T-cell (primary cell): ENCODE results near the gene ZRANB1. TPM values are rescaled to one million over a fixed set of nuclear protein-coding genes. Genes with fewer than 3 reads are reported as not detected.
"Not testable (repeated sequence)": the region's sequence is repeated elsewhere in the genome, so short reads cannot be mapped to it uniquely, and the experiment has no call there.

Experiments used
- ATAC-seq, 4 experiments: fragments of 200-7000 bp in 3 of 4; fragments of 150-1000 bp in 1 of 4; cut with Tn5 transposase; replicated peaks in 1 of 4; 1 replicate in 3 of 4; 2 replicates in 1 of 4; pipeline ENCODE4 v1.10.0; 2021; ENCODE audit warnings: moderate library complexity in 3 of 4, mild to moderate bottlenecking in 2 of 4, moderate number of reproducible peaks in 1 of 4
- CTCF ChIA-PET, 2 donors: fragments of 300-600 bp; sonication (Branson Sonifier 250); formaldehyde crosslinking; loops; one replicate each; lab custom pipeline; 2022; ENCODE audit warnings: antibody characterized with exemption in 2 of 2; lab: Charles Lee
- POLR2A ChIA-PET, 2 donors: fragments of 300-600 bp; sonication (Branson Sonifier 250); formaldehyde crosslinking; loops; one replicate each; lab custom pipeline; 2022; ENCODE audit warnings: antibody characterized with exemption in 2 of 2; lab: Charles Lee
- DNase-seq, 35 experiments: peaks; one replicate each; pipeline versions ENCODE4 v3.0.0 to v3.0.0-alpha.2; 2013 to 2023
- H3K27ac ChIP-seq: one replicate; pipeline ENCODE4 v1.5.1; 2013; ENCODE audit warnings: low read length
- H3K27me3 ChIP-seq, 2 experiments: replicated peaks in 1 of 2; 1 replicate in 1 of 2; 2 replicates in 1 of 2; pipeline versions ENCODE4 v1.6.1 to v1.7.0; 2013; ENCODE audit warnings: low read length in 1 of 2, mixed read lengths in 1 of 2; ENCODE audit not compliant: control insufficient read depth in 2 of 2, insufficient read depth in 2 of 2; ENCODE audit errors: extremely low read depth in 1 of 2
- H3K36me3 ChIP-seq, 2 donors: 1 replicate in 1 of 2; 2 replicates in 1 of 2; pipeline versions ENCODE4 v1.6.1 to v1.7.0; 2013; ENCODE audit warnings: low read length in 1 of 2; ENCODE audit not compliant: control insufficient read depth in 2 of 2, insufficient read depth in 1 of 2; ENCODE audit errors: extremely low read depth in 1 of 2
- H3K4me1 ChIP-seq, 2 experiments: 1 replicate in 1 of 2; 2 replicates in 1 of 2; pipeline versions ENCODE4 v1.6.1 to v1.7.0; 2013; ENCODE audit warnings: low read length in 2 of 2, mixed read lengths in 1 of 2; ENCODE audit not compliant: insufficient read depth in 2 of 2, control insufficient read depth in 1 of 2; ENCODE audit errors: extremely low read depth in 1 of 2
- H3K4me3 ChIP-seq, 2 donors: 1 replicate in 1 of 2; 2 replicates in 1 of 2; pipeline versions ENCODE4 v1.5.1 to v1.7.0; 2013; ENCODE audit warnings: mild to moderate bottlenecking in 2 of 2, low read length in 1 of 2, moderate library complexity in 1 of 2; ENCODE audit not compliant: control insufficient read depth in 1 of 2; ENCODE audit errors: extremely low read depth in 1 of 2
- H3K9me3 ChIP-seq: 2 replicates; pipeline ENCODE4 v1.7.0; 2013
- H3K27ac Mint-ChIP-seq, 2 donors: one replicate each; pipeline ENCODE4 v1.8.0; 2020 to 2021; ENCODE audit warnings: mild to moderate bottlenecking in 2 of 2, mixed read lengths in 2 of 2
- H3K27me3 Mint-ChIP-seq, 2 donors: one replicate each; pipeline ENCODE4 v1.8.0; 2021 to 2022; ENCODE audit warnings: mixed read lengths in 2 of 2
- H3K36me3 Mint-ChIP-seq: one replicate; pipeline ENCODE4 v1.8.0; 2021; ENCODE audit warnings: mixed read lengths
- H3K4me1 Mint-ChIP-seq, 3 donors: one replicate each; pipeline ENCODE4 v1.8.0; 2020 to 2022; ENCODE audit warnings: mixed read lengths in 3 of 3, mild to moderate bottlenecking in 1 of 3
- H3K4me3 Mint-ChIP-seq, 3 donors: one replicate each; pipeline ENCODE4 v1.8.0; 2020 to 2022; ENCODE audit warnings: mild to moderate bottlenecking in 3 of 3, mixed read lengths in 3 of 3, moderate library complexity in 3 of 3
- H3K9me3 Mint-ChIP-seq, 3 donors: one replicate each; pipeline ENCODE4 v1.8.0; 2020 to 2022; ENCODE audit warnings: mixed read lengths in 3 of 3
- WGBS: methylation state at CpG from one replicate; pipeline ENCODE4 v1.1.5; 2013; ENCODE audit warnings: missing lambda C conversion rate; ENCODE audit not compliant: insufficient coverage; 5-methylcytosine and 5-hydroxymethylcytosine counted together
- total RNA-seq, 35 experiments: library from RNA in 6 of 35; stranded (reverse) in 6 of 35; fragments of 120-200 nt in 1 of 35; gene quantifications; one replicate each; pipeline versions ENCODE4 v1.2.1 to v1.2.4 and lab custom pipeline; 2013 to 2026

Gene ZRANB1
- total RNA-seq, 5 donors from 2014 or later (not counting 1 experiment from before 2014, with no cell fraction given), result 18.5 to 21.4 (median 19.1) TPM

GRCh38 chr10:124912101-124912886 is 29.6 kb upstream of the ZRANB1 start:
- Mint-ChIP-seq H3K27me3 (peaks cover 7 to 9% of the 10 kb centered on the region in 2 donors), H3K4me1 (peaks cover 9 to 10% (median 9%) of the 10 kb centered on the region in 3 donors), H3K4me3 (no peak overlapping the region), H3K36me3 (no peaks in the 10 kb centered on the region), H3K27ac (no peak overlapping the region), H3K9me3 (no peaks in the 10 kb centered on the region)
- no peak overlapping the region for H3K4me3 ChIP-seq
- no peak for ATAC-seq
- peaks cover 0 to 5% of the 10 kb centered on the region in 2 experiments for H3K4me1 ChIP-seq
- POLR2A ChIA-PET, result interaction anchor here (0.6 kb wide), 2 partner anchors 26 to 1365 kb away, joined by 3 read pairs; no protein-coding TSS in a partner anchor
- H3K36me3 ChIP-seq, result no peaks in the 10 kb centered on the region
- no peak overlapping the region for H3K27ac ChIP-seq
- no peaks in the 10 kb centered on the region for H3K9me3 ChIP-seq
- CTCF ChIA-PET, result interaction anchor here (0.8 to 0.9 kb wide), 2 partner anchors 105 to 1124 kb away, joined by 3 to 6 read pairs; no protein-coding TSS in a partner anchor
- DNase-seq, result no peak
- WGBS, result 67% methylated on average over 5 of the region's 5 CpGs
- H3K27me3 ChIP-seq, result peaks cover 0 to 5% of the 10 kb centered on the region in 2 experiments

GRCh38 chr10:124913167-124913566 is 28.8 kb upstream of the ZRANB1 start:
- H3K9me3 Mint-ChIP-seq, result no peaks in the 10 kb centered on the region
- no peaks in the 10 kb centered on the region for H3K36me3 ChIP-seq
- H3K27ac Mint-ChIP-seq, result no peak overlapping the region
- no peak overlapping the region for H3K4me3 Mint-ChIP-seq
- peaks cover 7 to 9% of the 10 kb centered on the region in 2 donors for H3K27me3 Mint-ChIP-seq
- ATAC-seq (no peak), DNase-seq (no peak)
- H3K4me1 ChIP-seq, result peaks cover 0 to 12% of the 10 kb centered on the region in 2 experiments
- no CpG with 5 or more reads among the region's 3 CpGs for WGBS
- H3K4me3 ChIP-seq, result no peak overlapping the region
- ChIA-PET POLR2A (no interaction called here), CTCF (no interaction called here)
- peaks cover 0 to 3% of the 10 kb centered on the region in 2 experiments for H3K27me3 ChIP-seq
- H3K9me3 ChIP-seq, result no peaks in the 10 kb centered on the region
- peaks cover 14 to 16% (median 15%) of the 10 kb centered on the region in 3 donors for H3K4me1 Mint-ChIP-seq
- H3K36me3 Mint-ChIP-seq, result no peaks in the 10 kb centered on the region
- no peak overlapping the region for H3K27ac ChIP-seq

- peaks cover 6 to 21% of the 10 kb centered on the region in 2 experiments for H3K4me1 ChIP-seq
- CTCF ChIA-PET, result interaction anchor here in 1 of 2 donors (0.8 kb wide), 1 partner anchor 112 kb away, joined by 4 read pairs; no protein-coding TSS in a partner anchor
- DNase-seq, ATAC-seq, POLR2A ChIA-PET, H3K4me3 Mint-ChIP-seq, H3K9me3 Mint-ChIP-seq, H3K27me3 Mint-ChIP-seq, H3K36me3 ChIP-seq, H3K27ac Mint-ChIP-seq, H3K4me3 ChIP-seq, H3K36me3 Mint-ChIP-seq, H3K9me3 ChIP-seq, H3K27me3 ChIP-seq, H3K27ac ChIP-seq: not testable (repeated sequence)
- H3K4me1 Mint-ChIP-seq, result peaks cover 23 to 27% (median 26%) of the 10 kb centered on the region in 3 donors
- WGBS, result 100% methylated on average over 5 of the region's 16 CpGs
These were observed 27.5 kb upstream of the ZRANB1 start for GRCh38 chr10:124914398-124914797.

- ChIA-PET CTCF (interaction anchor here (0.6 to 1.0 kb wide), 5 partner anchors 33 to 227 kb away, joined by 3 read pairs; no protein-coding TSS in a partner anchor), POLR2A (interaction anchor here (0.5 to 1.3 kb wide), 4 partner anchors 9 to 114 kb away, joined by 4 to 9 read pairs (median 6); partner anchors contain the start of gene ABRAXAS2 (in 1 of the 2))
- Histone ChIP-seq H3K36me3 (no peaks in the 10 kb centered on the region), H3K27ac (peak overlapping the region; percentile 89), H3K4me3 (peak overlapping the region; percentile 65 to 69), H3K4me1 (peaks cover 6 to 23% of the 10 kb centered on the region in 2 experiments), H3K27me3 (no peaks in the 10 kb centered on the region), H3K9me3 (no peaks in the 10 kb centered on the region)
- Mint-ChIP-seq H3K9me3 (no peaks in the 10 kb centered on the region), H3K4me3 (peak overlapping the region; percentile 86 to 92 (median 89)), H3K36me3 (peaks cover 4% of the 10 kb centered on the region), H3K4me1 (peaks cover 38 to 40% (median 40%) of the 10 kb centered on the region in 3 donors), H3K27ac (peak overlapping the region; percentile 96), H3K27me3 (peaks cover 2 to 7% of the 10 kb centered on the region in 2 donors)
- ATAC-seq (peak; percentile 0 to 3 (median 2)), DNase-seq (no peak)
- WGBS, result 12% methylated on average over 11 of the region's 13 CpGs
These were observed 25.8 kb upstream of the ZRANB1 start for GRCh38 chr10:124916098-124916584.

GRCh38 chr10:124916585-124917427 is 25.1 kb upstream of the ZRANB1 start:
- under 1% methylated on average over 125 of the region's 126 CpGs for WGBS
- CTCF ChIA-PET, result interaction anchor here in 1 of 2 donors (0.6 to 0.8 kb wide), 2 partner anchors 34 to 198 kb away, joined by 3 read pairs; no protein-coding TSS in a partner anchor

More at GRCh38 chr10:124916585-124917427, 25.1 kb upstream of the ZRANB1 start:
- POLR2A ChIA-PET, result interaction anchor here (0.5 to 1.3 kb wide), 3 partner anchors 10 to 115 kb away, joined by 4 to 9 read pairs (median 4); partner anchors contain the start of gene ABRAXAS2 (in 1 of the 2)
- H3K4me3 ChIP-seq, result peak overlapping the region; percentile 80 to 86
- H3K36me3 ChIP-seq, result no peaks in the 10 kb centered on the region
- H3K9me3 ChIP-seq, result no peaks in the 10 kb centered on the region
- peaks cover 4% of the 10 kb centered on the region for H3K36me3 Mint-ChIP-seq
- peaks cover 0 to under 1% of the 10 kb centered on the region in 2 donors for H3K27me3 Mint-ChIP-seq
- ATAC-seq (peak; percentile 91 to 94 (median 93)), DNase-seq (peak; percentile 88 to 98 (median 95))
- peak overlapping the region; percentile 96 for H3K27ac Mint-ChIP-seq
- peak overlapping the region; percentile 89 for H3K27ac ChIP-seq
- H3K27me3 ChIP-seq, result no peaks in the 10 kb centered on the region
- H3K4me1 Mint-ChIP-seq, result peaks cover 40 to 42% (median 40%) of the 10 kb centered on the region in 3 donors
- H3K9me3 Mint-ChIP-seq, result no peaks in the 10 kb centered on the region
- peak overlapping the region; percentile 86 to 92 (median 89) for H3K4me3 Mint-ChIP-seq
- peaks cover 6 to 23% of the 10 kb centered on the region in 2 experiments for H3K4me1 ChIP-seq
